ENCODE measurements around the gene STMN1.

The STMN1 gene

GRCh38 chr1:25909040-25909439 is 2.8 kb upstream of the STMN1 start:
- TF ChIP-seq TAF1 (IDR thresholded peaks at IDR 0.05; ENCODE audit: low read depth, low read length), result no peak
- TF ChIP-seq PAX5 (IDR thresholded peaks at IDR 0.05; ENCODE audit: insufficient read depth, low read length, severe bottlenecking), result no peak
- no peak for TF ChIP-seq POLR2A (IDR thresholded peaks at IDR 0.05; ENCODE audit: low read depth, low read length)
- no peak for TF ChIP-seq SPI1 (IDR thresholded peaks at IDR 0.05; ENCODE audit: low read depth, low read length)
- no peak for TF ChIP-seq POU2F2 (IDR thresholded peaks at IDR 0.05; ENCODE audit: low read depth, low read length)
- DNase-seq (ENCODE audit: insufficient read length, low spot score) (no peak), FAIRE-seq (no peak)

- DNase-seq (ENCODE audit: insufficient read length, low spot score) (no peak), FAIRE-seq (no peak)
These were observed 1.9 kb upstream of the STMN1 start for GRCh38 chr1:25908161-25908560.

GRCh38 chr1:25907601-25908000 is 1.4 kb upstream of the STMN1 start:
- FAIRE-seq, result no peak
- TF ChIP-seq TAF1 (IDR thresholded peaks at IDR 0.05; ENCODE audit: low read depth, low read length) (no peak), POLR2AphosphoS5 (IDR thresholded peaks at IDR 0.05; ENCODE audit: low read depth, low read length) (no peak), PAX5 (IDR thresholded peaks at IDR 0.05; ENCODE audit: insufficient read depth, low read length, severe bottlenecking) (no peak), POU2F2 (IDR thresholded peaks at IDR 0.05; ENCODE audit: low read depth, low read length) (no peak), SPI1 (IDR thresholded peaks at IDR 0.05; ENCODE audit: low read depth, low read length) (no peak), POLR2A (IDR thresholded peaks at IDR 0.05; ENCODE audit: low read depth, low read length) (no peak)
- no peak for DNase-seq (ENCODE audit: insufficient read length, low spot score)

More at GRCh38 chr1:25908161-25908560, 1.9 kb upstream of the STMN1 start:
- no peak for TF ChIP-seq POU2F2 (IDR thresholded peaks at IDR 0.05; ENCODE audit: low read depth, low read length)
- TF ChIP-seq PAX5 (IDR thresholded peaks at IDR 0.05; ENCODE audit: insufficient read depth, low read length, severe bottlenecking), result no peak
- no peak for TF ChIP-seq POLR2AphosphoS5 (IDR thresholded peaks at IDR 0.05; ENCODE audit: low read depth, low read length)
- TF ChIP-seq TAF1 (IDR thresholded peaks at IDR 0.05; ENCODE audit: low read depth, low read length), result no peak
- TF ChIP-seq POLR2A (IDR thresholded peaks at IDR 0.05; ENCODE audit: low read depth, low read length), result no peak
- no peak for TF ChIP-seq SPI1 (IDR thresholded peaks at IDR 0.05; ENCODE audit: low read depth, low read length)

- no peak for DNase-seq (ENCODE audit: insufficient read length, low spot score)
- no peak for TF ChIP-seq SPI1 (IDR thresholded peaks at IDR 0.05; ENCODE audit: low read depth, low read length)
- TF ChIP-seq PAX5 (IDR thresholded peaks at IDR 0.05; ENCODE audit: insufficient read depth, low read length, severe bottlenecking), result no peak
- TF ChIP-seq POLR2AphosphoS5 (IDR thresholded peaks at IDR 0.05; ENCODE audit: low read depth, low read length), result no peak
- no peak for TF ChIP-seq POLR2A (IDR thresholded peaks at IDR 0.05; ENCODE audit: low read depth, low read length)
- TF ChIP-seq TAF1 (IDR thresholded peaks at IDR 0.05; ENCODE audit: low read depth, low read length), result no peak
- TF ChIP-seq POU2F2 (IDR thresholded peaks at IDR 0.05; ENCODE audit: low read depth, low read length), result no peak
- no peak for FAIRE-seq
These were observed 553 bp upstream of the STMN1 start for GRCh38 chr1:25906644-25907300.

- FAIRE-seq, result peak; percentile 84
- DNase-seq (ENCODE audit: insufficient read length, low spot score), result peak; percentile 86
These were observed 1.1 kb downstream of the STMN1 start for GRCh38 chr1:25904943-25905679.

GRCh38 chr1:25903986-25904385 is 2.2 kb downstream of the STMN1 start:
- DNase-seq (ENCODE audit: insufficient read length, low spot score) (no peak), FAIRE-seq (no peak)
- no peak for TF ChIP-seq POU2F2 (IDR thresholded peaks at IDR 0.05; ENCODE audit: low read depth, low read length)
- no peak for TF ChIP-seq SPI1 (IDR thresholded peaks at IDR 0.05; ENCODE audit: low read depth, low read length)
- TF ChIP-seq POLR2AphosphoS5 (IDR thresholded peaks at IDR 0.05; ENCODE audit: low read depth, low read length), result no peak
- no peak for TF ChIP-seq TAF1 (IDR thresholded peaks at IDR 0.05; ENCODE audit: low read depth, low read length)
- TF ChIP-seq POLR2A (IDR thresholded peaks at IDR 0.05; ENCODE audit: low read depth, low read length), result no peak
- TF ChIP-seq PAX5 (IDR thresholded peaks at IDR 0.05; ENCODE audit: insufficient read depth, low read length, severe bottlenecking), result no peak

More at GRCh38 chr1:25904943-25905679, 1.1 kb downstream of the STMN1 start:
- peak; percentile 18; the same call in 1 of the 2 replicates for TF ChIP-seq POLR2A (IDR thresholded peaks at IDR 0.05; ENCODE audit: low read depth, low read length)
- no peak for TF ChIP-seq SPI1 (IDR thresholded peaks at IDR 0.05; ENCODE audit: low read depth, low read length)
- peak; percentile 30; the same call in 1 of the 2 replicates for TF ChIP-seq POLR2AphosphoS5 (IDR thresholded peaks at IDR 0.05; ENCODE audit: low read depth, low read length)

- peak; percentile 20 for FAIRE-seq
- no peak for TF ChIP-seq SPI1 (IDR thresholded peaks at IDR 0.05; ENCODE audit: low read depth, low read length)
- TF ChIP-seq TAF1 (IDR thresholded peaks at IDR 0.05; ENCODE audit: low read depth, low read length), result no peak
- TF ChIP-seq POLR2AphosphoS5 (IDR thresholded peaks at IDR 0.05; ENCODE audit: low read depth, low read length), result no peak
- TF ChIP-seq POU2F2 (IDR thresholded peaks at IDR 0.05; ENCODE audit: low read depth, low read length), result no peak
- TF ChIP-seq PAX5 (IDR thresholded peaks at IDR 0.05; ENCODE audit: insufficient read depth, low read length, severe bottlenecking), result no peak
- no peak for TF ChIP-seq POLR2A (IDR thresholded peaks at IDR 0.05; ENCODE audit: low read depth, low read length)
- no peak for DNase-seq (ENCODE audit: insufficient read length, low spot score)
These were observed 3.8 kb downstream of the STMN1 start for GRCh38 chr1:25902462-25902861.

- DNase-seq (ENCODE audit: insufficient read length, low spot score) (no peak), FAIRE-seq (no peak)
- TF ChIP-seq POU2F2 (IDR thresholded peaks at IDR 0.05; ENCODE audit: low read depth, low read length), result no peak
- TF ChIP-seq TAF1 (IDR thresholded peaks at IDR 0.05; ENCODE audit: low read depth, low read length), result no peak
- no peak for TF ChIP-seq POLR2A (IDR thresholded peaks at IDR 0.05; ENCODE audit: low read depth, low read length)
- TF ChIP-seq SPI1 (IDR thresholded peaks at IDR 0.05; ENCODE audit: low read depth, low read length), result no peak
- no peak for TF ChIP-seq PAX5 (IDR thresholded peaks at IDR 0.05; ENCODE audit: insufficient read depth, low read length, severe bottlenecking)
- no peak for TF ChIP-seq POLR2AphosphoS5 (IDR thresholded peaks at IDR 0.05; ENCODE audit: low read depth, low read length)
These were observed 6.0 kb downstream of the STMN1 start for GRCh38 chr1:25900219-25900618.

GRCh38 chr1:25899792-25900191 is 6.4 kb downstream of the STMN1 start:
- no peak for TF ChIP-seq POLR2A (IDR thresholded peaks at IDR 0.05; ENCODE audit: low read depth, low read length)
- FAIRE-seq (no peak), DNase-seq (ENCODE audit: insufficient read length, low spot score) (no peak)
